Measurements from ENCODE around the gene PHGDH. TPM values are rescaled to one million over a fixed set of nuclear protein-coding genes. Genes with fewer than 3 reads are reported as not detected.
A peak's percentile ranks its signal among the peaks of the same experiment; 100 is the strongest.

The PHGDH gene
- total and polyA plus RNA-seq, 2 of the 13 experiments (the other 11 are each of a cell fraction or from before 2014, with no cell fraction given): 95.8 to 133 TPM

DNA sequence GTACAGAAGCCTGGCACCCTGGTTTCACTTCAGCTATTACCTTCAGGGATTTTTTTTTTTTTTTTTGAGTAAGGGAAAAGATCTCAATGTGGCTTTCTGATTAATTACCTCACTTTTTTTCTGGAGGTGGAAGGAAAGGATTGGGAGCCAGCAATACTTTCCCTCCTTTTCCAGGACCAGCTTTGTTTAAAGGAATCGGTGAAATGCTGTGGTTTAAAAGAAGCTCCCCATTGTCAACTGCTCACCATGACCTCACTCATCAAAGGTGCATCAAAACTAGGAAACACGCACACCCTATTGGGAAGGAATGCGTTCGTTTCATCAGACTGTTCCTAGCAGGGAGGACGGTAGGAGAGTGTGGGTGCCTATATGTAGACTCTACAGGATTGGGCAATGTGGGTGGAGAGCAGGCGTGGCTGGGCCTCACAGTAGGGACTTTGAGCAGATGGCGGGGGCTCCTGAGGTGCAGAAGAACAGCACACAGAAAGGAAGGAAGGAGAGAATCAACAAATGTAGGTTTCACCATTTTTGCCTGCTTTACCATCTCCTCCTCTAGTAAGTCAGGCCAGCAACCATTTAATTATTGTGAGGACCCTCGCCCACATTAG, 13.0 kb downstream of the PHGDH start (continued):
- TF ChIP-seq, protein P1, sequence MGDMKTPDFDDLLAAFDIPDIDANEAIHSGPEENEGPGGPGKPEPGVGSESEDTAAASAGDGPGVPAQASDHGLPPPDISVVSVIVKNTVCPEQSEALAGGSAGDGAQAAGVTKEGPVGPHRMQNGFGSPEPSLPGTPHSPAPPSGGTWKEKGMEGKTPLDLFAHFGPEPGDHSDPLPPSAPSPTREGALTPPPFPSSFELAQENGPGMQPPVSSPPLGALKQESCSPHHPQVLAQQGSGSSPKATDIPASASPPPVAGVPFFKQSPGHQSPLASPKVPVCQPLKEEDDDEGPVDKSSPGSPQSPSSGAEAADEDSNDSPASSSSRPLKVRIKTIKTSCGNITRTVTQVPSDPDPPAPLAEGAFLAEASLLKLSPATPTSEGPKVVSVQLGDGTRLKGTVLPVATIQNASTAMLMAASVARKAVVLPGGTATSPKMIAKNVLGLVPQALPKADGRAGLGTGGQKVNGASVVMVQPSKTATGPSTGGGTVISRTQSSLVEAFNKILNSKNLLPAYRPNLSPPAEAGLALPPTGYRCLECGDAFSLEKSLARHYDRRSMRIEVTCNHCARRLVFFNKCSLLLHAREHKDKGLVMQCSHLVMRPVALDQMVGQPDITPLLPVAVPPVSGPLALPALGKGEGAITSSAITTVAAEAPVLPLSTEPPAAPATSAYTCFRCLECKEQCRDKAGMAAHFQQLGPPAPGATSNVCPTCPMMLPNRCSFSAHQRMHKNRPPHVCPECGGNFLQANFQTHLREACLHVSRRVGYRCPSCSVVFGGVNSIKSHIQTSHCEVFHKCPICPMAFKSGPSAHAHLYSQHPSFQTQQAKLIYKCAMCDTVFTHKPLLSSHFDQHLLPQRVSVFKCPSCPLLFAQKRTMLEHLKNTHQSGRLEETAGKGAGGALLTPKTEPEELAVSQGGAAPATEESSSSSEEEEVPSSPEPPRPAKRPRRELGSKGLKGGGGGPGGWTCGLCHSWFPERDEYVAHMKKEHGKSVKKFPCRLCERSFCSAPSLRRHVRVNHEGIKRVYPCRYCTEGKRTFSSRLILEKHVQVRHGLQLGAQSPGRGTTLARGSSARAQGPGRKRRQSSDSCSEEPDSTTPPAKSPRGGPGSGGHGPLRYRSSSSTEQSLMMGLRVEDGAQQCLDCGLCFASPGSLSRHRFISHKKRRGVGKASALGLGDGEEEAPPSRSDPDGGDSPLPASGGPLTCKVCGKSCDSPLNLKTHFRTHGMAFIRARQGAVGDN (CRISPR knock-in tag; IDR thresholded peaks at IDR 0.05): peak; percentile 65; the same call in 1 of the 2 replicates
- TF ChIP-seq, protein P2, sequence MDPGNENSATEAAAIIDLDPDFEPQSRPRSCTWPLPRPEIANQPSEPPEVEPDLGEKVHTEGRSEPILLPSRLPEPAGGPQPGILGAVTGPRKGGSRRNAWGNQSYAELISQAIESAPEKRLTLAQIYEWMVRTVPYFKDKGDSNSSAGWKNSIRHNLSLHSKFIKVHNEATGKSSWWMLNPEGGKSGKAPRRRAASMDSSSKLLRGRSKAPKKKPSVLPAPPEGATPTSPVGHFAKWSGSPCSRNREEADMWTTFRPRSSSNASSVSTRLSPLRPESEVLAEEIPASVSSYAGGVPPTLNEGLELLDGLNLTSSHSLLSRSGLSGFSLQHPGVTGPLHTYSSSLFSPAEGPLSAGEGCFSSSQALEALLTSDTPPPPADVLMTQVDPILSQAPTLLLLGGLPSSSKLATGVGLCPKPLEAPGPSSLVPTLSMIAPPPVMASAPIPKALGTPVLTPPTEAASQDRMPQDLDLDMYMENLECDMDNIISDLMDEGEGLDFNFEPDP (CRISPR knock-in tag; conservative IDR thresholded peaks at IDR 0.05): no peak
- TF ChIP-seq, protein P3, sequence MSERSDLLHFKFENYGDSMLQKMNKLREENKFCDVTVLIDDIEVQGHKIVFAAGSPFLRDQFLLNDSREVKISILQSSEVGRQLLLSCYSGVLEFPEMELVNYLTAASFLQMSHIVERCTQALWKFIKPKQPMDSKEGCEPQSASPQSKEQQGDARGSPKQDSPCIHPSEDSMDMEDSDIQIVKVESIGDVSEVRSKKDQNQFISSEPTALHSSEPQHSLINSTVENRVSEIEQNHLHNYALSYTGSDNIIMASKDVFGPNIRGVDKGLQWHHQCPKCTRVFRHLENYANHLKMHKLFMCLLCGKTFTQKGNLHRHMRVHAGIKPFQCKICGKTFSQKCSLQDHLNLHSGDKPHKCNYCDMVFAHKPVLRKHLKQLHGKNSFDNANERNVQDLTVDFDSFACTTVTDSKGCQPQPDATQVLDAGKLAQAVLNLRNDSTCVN (CRISPR knock-in tag; IDR thresholded peaks at IDR 0.05; ENCODE audit: borderline replicate concordance): no peak
- TF ChIP-seq HHEX (CRISPR knock-in tag; IDR thresholded peaks at IDR 0.05) (no peak), HMG20B (CRISPR knock-in tag; conservative IDR thresholded peaks at IDR 0.05) (peak; percentile 70; the same call in 1 of the 2 replicates), ZNF331 (CRISPR knock-in tag; IDR thresholded peaks at IDR 0.05) (peak; percentile 80), SMAD9 (CRISPR knock-in tag; IDR thresholded peaks at IDR 0.05) (0 out of 2 replicates have a peak, but pooled peaks have one; percentile 11), SMAD1 (CRISPR knock-in tag; IDR thresholded peaks at IDR 0.05; ENCODE audit: borderline replicate concordance, low read depth) (peak; percentile 80; the same call in 1 of the 2 replicates), TCF7L2 (IDR thresholded peaks at IDR 0.05; ENCODE audit: low read depth, low read length) (no peak; the same call in 1 of the 2 replicates), HDAC2 (CRISPR knock-in tag; IDR thresholded peaks at IDR 0.05) (peak; percentile 97), RAD21 (CRISPR knock-in tag; IDR thresholded peaks at IDR 0.05) (0 out of 2 replicates have a peak, but pooled peaks have one; percentile 25), SALL2 (CRISPR knock-in tag; IDR thresholded peaks at IDR 0.05) (no peak), ZNF232 (CRISPR knock-in tag; IDR thresholded peaks at IDR 0.05; ENCODE audit: borderline replicate concordance) (peak; percentile 100), ZNF703 (CRISPR knock-in tag; IDR thresholded peaks at IDR 0.05; ENCODE audit: borderline replicate concordance) (no peak)
- TF ChIP-seq, protein P4, sequence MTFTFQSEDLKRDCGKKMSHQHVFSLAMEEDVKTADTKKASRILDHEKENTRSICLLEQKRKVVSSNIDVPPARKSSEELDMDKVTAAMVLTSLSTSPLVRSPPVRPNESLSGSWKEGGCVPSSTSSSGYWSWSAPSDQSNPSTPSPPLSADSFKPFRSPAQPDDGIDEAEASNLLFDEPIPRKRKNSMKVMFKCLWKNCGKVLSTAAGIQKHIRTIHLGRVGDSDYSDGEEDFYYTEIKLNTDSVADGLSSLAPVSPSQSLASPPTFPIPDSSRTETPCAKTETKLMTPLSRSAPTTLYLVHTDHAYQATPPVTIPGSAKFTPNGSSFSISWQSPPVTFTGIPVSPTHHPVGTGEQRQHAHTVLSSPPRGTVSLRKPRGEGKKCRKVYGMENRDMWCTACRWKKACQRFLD (CRISPR knock-in tag; IDR thresholded peaks at IDR 0.05; ENCODE audit: borderline replicate concordance): no peak
- TF ChIP-seq, protein P5, sequence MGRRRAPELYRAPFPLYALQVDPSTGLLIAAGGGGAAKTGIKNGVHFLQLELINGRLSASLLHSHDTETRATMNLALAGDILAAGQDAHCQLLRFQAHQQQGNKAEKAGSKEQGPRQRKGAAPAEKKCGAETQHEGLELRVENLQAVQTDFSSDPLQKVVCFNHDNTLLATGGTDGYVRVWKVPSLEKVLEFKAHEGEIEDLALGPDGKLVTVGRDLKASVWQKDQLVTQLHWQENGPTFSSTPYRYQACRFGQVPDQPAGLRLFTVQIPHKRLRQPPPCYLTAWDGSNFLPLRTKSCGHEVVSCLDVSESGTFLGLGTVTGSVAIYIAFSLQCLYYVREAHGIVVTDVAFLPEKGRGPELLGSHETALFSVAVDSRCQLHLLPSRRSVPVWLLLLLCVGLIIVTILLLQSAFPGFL (CRISPR knock-in tag; IDR thresholded peaks at IDR 0.05): no peak

Measured in HepG2 (cell line).